ENCODE measurements around the gene NFATC2. TPM values are rescaled to one million over a fixed set of nuclear protein-coding genes. Genes with fewer than 3 reads are reported as not detected.

Gene NFATC2
- total RNA-seq, 1 experiment from 2014 or later: 5.0 TPM

GRCh38 chr20:51412951-51413481 is 129.5 kb downstream of the NFATC2 start:
- H3K4me2 ChIP-seq (ENCODE audit: low read length): no peak overlapping the region
- no TSS peak for BruUV-seq (replicated peaks)
- TF ChIP-seq ELF1 (IDR thresholded peaks at IDR 0.05; ENCODE audit: borderline replicate concordance, low read depth) (no peak), TCF7L2 (IDR thresholded peaks at IDR 0.05; ENCODE audit: borderline replicate concordance, extremely low read depth, insufficient read depth, insufficient read length) (no peak), FOSL1 (IDR thresholded peaks at IDR 0.05; ENCODE audit: low read depth) (no peak), SRF (IDR thresholded peaks at IDR 0.05; ENCODE audit: low read depth) (no peak), POLR2A (IDR thresholded peaks at IDR 0.05; ENCODE audit: borderline replicate concordance, extremely low read depth, insufficient read depth, insufficient read length) (no peak), ATF3 (IDR thresholded peaks at IDR 0.05) (no peak), RAD21 (IDR thresholded peaks at IDR 0.05; ENCODE audit: low read depth) (no peak), EZH2phosphoT487 (IDR thresholded peaks at IDR 0.05; ENCODE audit: borderline replicate concordance) (no peak), JUND (IDR thresholded peaks at IDR 0.05) (no peak), CBX3 (IDR thresholded peaks at IDR 0.05; ENCODE audit: low read depth) (no peak), SIN3A (IDR thresholded peaks at IDR 0.05; ENCODE audit: low read depth) (no peak), EGR1 (IDR thresholded peaks at IDR 0.05; ENCODE audit: low read depth) (no peak), ZFX (IDR thresholded peaks at IDR 0.05) (no peak), EZH2 (IDR thresholded peaks at IDR 0.05) (no peak), YY1 (IDR thresholded peaks at IDR 0.05; ENCODE audit: extremely low read depth, insufficient replicate concordance, low read depth, low read length) (no peak), POLR2AphosphoS5 (IDR thresholded peaks at IDR 0.05; ENCODE audit: low read depth, low read length) (no peak), CTCF (IDR thresholded peaks at IDR 0.05 in 2 of 3, conservative IDR thresholded peaks at IDR 0.05 in 1 of 3; ENCODE audit: borderline replicate concordance in 1 of 3, insufficient read depth in 1 of 3, low read depth in 2 of 3, low read length in 2 of 3) (no peak)
- ChIA-PET POLR2A (no interaction called here), CTCF (no interaction called here), RAD21 (ENCODE audit: low non-redundant PET in 1 of 2, low total read pairs in 2 of 2, uncharacterized antibody in 2 of 2, unreplicated experiment in 2 of 2) (no interaction called here)
- no peak overlapping the region for H2AFZ ChIP-seq (ENCODE audit: low read depth, low read length, poor library complexity, severe bottlenecking)
- no peaks in the 10 kb centered on the region for H3K9me2 ChIP-seq (ENCODE audit: insufficient read depth)
- no peaks in the 10 kb centered on the region for H4K20me1 ChIP-seq (ENCODE audit: insufficient read depth)
- H3K27ac ChIP-seq (ENCODE audit: low read depth, low read length): no peak overlapping the region
- intact Hi-C loops (cut with micrococcal nuclease): no loop called here
- no peaks in the 10 kb centered on the region for H3K9me3 ChIP-seq (ENCODE audit: control insufficient read depth in 1 of 2, insufficient read depth in 1 of 2, low read depth in 1 of 2, low read length in 2 of 2)
- H3K9ac ChIP-seq (ENCODE audit: low read length): no peak overlapping the region
- no peak overlapping the region for H3K4me3 ChIP-seq (replicated peaks in 1 of 2; ENCODE audit: low read depth in 1 of 2, low read length in 2 of 2)
- H3K4me1 ChIP-seq (ENCODE audit: control insufficient read depth in 1 of 2, insufficient read depth in 2 of 2, low read length in 2 of 2): peaks cover 0 to 3% of the 10 kb centered on the region in 2 experiments; a peak in 1 of 4 replicates
- no peaks in the 10 kb centered on the region for H3K36me3 ChIP-seq (ENCODE audit: control insufficient read depth in 1 of 2, insufficient read depth in 2 of 2, low read length in 2 of 2)
- no peaks in the 10 kb centered on the region for H3K27me3 ChIP-seq (ENCODE audit: insufficient read depth, low read length)
- H3K79me2 ChIP-seq (ENCODE audit: insufficient read depth, low read length): no peaks in the 10 kb centered on the region
- DNase-seq (ENCODE audit: low read depth, low spot score): no peak
- ATAC-seq: no peak

Data from HCT116 (cell line).